SJCRH30 (cell line): ENCODE results near the gene RNF138. TPM values are rescaled to one million over a fixed set of nuclear protein-coding genes. Genes with fewer than 3 reads are reported as not detected.
"Not testable (repeated sequence)": the region's sequence is repeated elsewhere in the genome, so short reads cannot be mapped to it uniquely, and the experiment has no call there.

Experiments used
- DNase-seq, 2 experiments: peaks; one replicate each; pipeline ENCODE4 v3.0.0-alpha.2; 2015 to 2020
- H3K27ac ChIP-seq: fragments of 250-450 bp; sonication (Bioruptor Pico); 2 replicates; pipeline ENCODE4 v1.5.1; 2020; ENCODE audit warnings: mild to moderate bottlenecking, moderate library complexity
- H3K27me3 ChIP-seq: fragments of 250-450 bp; sonication (Bioruptor Pico); 2 replicates; pipeline ENCODE4 v1.5.1; 2020; ENCODE audit warnings: mild to moderate bottlenecking, moderate library complexity
- H3K36me3 ChIP-seq: fragments of 250-450 bp; sonication (Bioruptor Pico); 2 replicates; pipeline ENCODE4 v1.5.1; 2020; ENCODE audit warnings: mild to moderate bottlenecking, moderate library complexity
- H3K4me1 ChIP-seq: fragments of 250-450 bp; sonication (Bioruptor Pico); 2 replicates; pipeline ENCODE4 v1.5.1; 2020; ENCODE audit warnings: mild to moderate bottlenecking, moderate library complexity
- H3K4me3 ChIP-seq: fragments of 250-450 bp; sonication (Bioruptor Pico); 2 replicates; pipeline ENCODE4 v1.5.1; 2020; ENCODE audit warnings: mild to moderate bottlenecking, moderate library complexity
- H3K9me3 ChIP-seq: fragments of 250-450 bp; sonication (Bioruptor Pico); replicated peaks from 2 replicates; pipeline ENCODE4 v1.5.1; 2020; ENCODE audit warnings: mild to moderate bottlenecking, moderate library complexity
- total RNA-seq: library from RNA; depleted of rRNA; stranded (reverse); fragments of >200 nt; shearing (Covaris generic); gene quantifications from 2 replicates; pipeline ENCODE4 v1.2.3, GENCODE V29; 2014; rRNA removed

The RNF138 gene
- total RNA-seq, 1 experiment from 2014 or later = 27.5 TPM

GRCh38 chr18:32176745-32177144, 85.1 kb downstream of the RNF138 start:
- H3K27me3 ChIP-seq, H3K4me3 ChIP-seq, H3K27ac ChIP-seq, H3K4me1 ChIP-seq, H3K36me3 ChIP-seq, H3K9me3 ChIP-seq, DNase-seq: not testable (repeated sequence)

GRCh38 chr18:32177530-32177929, 85.9 kb downstream of the RNF138 start:
- Histone ChIP-seq H3K27ac (peak overlapping the region; percentile 36; the same call in 1 of the 2 replicates), H3K4me1 (peaks cover 8% of the 10 kb centered on the region; the same call in 1 of the 2 replicates), H3K36me3 (no peaks in the 10 kb centered on the region), H3K9me3 (no peaks in the 10 kb centered on the region), H3K27me3 (no peaks in the 10 kb centered on the region), H3K4me3 (no peak overlapping the region)
- DNase-seq = peak; percentile 24 to 53

Other genes with a start within 250 kb of the RNF138 start
- gene TRAPPC8, start 148.7 kb upstream of the RNF138 start, total RNA-seq = 14.4 and 15.4 TPM in 2 replicates
- gene RNF125, start 73.0 kb upstream of the RNF138 start, total RNA-seq = 0.18 and 0.41 TPM in 2 replicates
- not detected in 2 replicates for gene MEP1B, start 98.2 kb downstream of the RNF138 start, total RNA-seq